Tibial nerve (tissue), 4 donors: ENCODE measurements around the gene NLRP1.

Source experiments
- CTCF ChIP-seq, 5 experiments: fragments of 200-600 bp in 3 of 5; fragments of 450-650 bp in 2 of 5; sonication (generic) in 3 of 5; IDR thresholded peaks; one replicate each; pipeline ENCODE4 v1.5.1; 2016 to 2019; ENCODE audit warnings: antibody characterized with exemption in 5 of 5, mild to moderate bottlenecking in 3 of 5, moderate library complexity in 2 of 5
- EP300 ChIP-seq, 2 donors: sonication (generic); formaldehyde crosslinking; IDR thresholded peaks; one replicate each; pipeline ENCODE4 v1.6.1; 2017; ENCODE audit warnings: antibody characterized with exemption in 2 of 2, mild to moderate bottlenecking in 1 of 2
- POLR2A ChIP-seq, 2 donors: fragments of 450-650 bp; IDR thresholded peaks; one replicate each; pipeline ENCODE4 v1.6.1; 2017; ENCODE audit warnings: antibody characterized with exemption in 2 of 2, mild to moderate bottlenecking in 2 of 2, moderate library complexity in 2 of 2

DNA sequence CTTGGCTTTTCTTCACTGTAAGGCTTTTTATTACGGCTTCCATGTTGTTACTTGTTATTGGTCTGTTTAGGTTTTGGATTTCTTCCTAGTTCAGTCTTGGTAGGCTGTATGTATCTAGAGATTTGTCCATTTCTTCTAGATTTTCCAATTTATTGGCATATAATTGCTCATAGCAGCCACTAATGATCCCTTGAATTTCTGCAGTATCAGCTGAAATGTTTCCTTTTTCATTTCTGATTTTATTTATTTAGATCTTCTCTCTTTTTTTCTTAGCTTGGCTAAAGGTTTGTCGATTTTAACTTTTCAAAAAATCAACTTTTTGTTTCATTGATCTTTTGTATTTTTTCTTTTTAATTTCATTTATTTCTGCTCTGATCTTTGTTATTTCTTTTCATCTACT, 18.5 kb downstream of the NLRP1 start:
- TF ChIP-seq CTCF (IDR thresholded peaks at IDR 0.05) (no peak), POLR2A (IDR thresholded peaks at IDR 0.05) (no peak), EP300 (IDR thresholded peaks at IDR 0.05) (no peak)
